Astrocyte of the spinal cord (primary cell): ENCODE measurements around the gene PRELP.

ENCODE experiments used
- DNase-seq: peaks from one replicate; pipeline ENCODE4 v3.0.0; 2011; ENCODE audit warnings: low read depth, low spot score
- H3K4me3 ChIP-seq: 2 replicates; pipeline ENCODE4 v1.5.1; 2011; ENCODE audit warnings: low read depth, mild to moderate bottlenecking, low read length, moderate library complexity
- CTCF ChIP-seq: IDR thresholded peaks from 2 replicates; pipeline ENCODE4 v1.5.1; 2012; ENCODE audit warnings: low read depth, mild to moderate bottlenecking, low read length, inconsistent platforms
- in situ Hi-C: cut with HindIII; loops from 2 replicates; pipeline ENCODE4 v1.10.0; 2017; ENCODE audit warnings: low sequenced_read_pairs

Gene PRELP

GRCh38 chr1:203538726-203539125 is 63.1 kb downstream of the PRELP start:
- no peak overlapping the region for H3K4me3 ChIP-seq
- no peak for DNase-seq
- TF ChIP-seq CTCF: no peak
- in situ Hi-C loops: no loop called here

GRCh38 chr1:203539831-203540546 is 64.4 kb downstream of the PRELP start:
- no peak for TF ChIP-seq CTCF
- in situ Hi-C loops: no loop called here
- no peak for DNase-seq
- H3K4me3 ChIP-seq: no peak overlapping the region
